Astrocyte (in vitro differentiated cells and primary cell): ENCODE measurements around the gene HES6. TPM values are rescaled to one million over a fixed set of nuclear protein-coding genes. Genes with fewer than 3 reads are reported as not detected.

ENCODE experiments used
- DNase-seq: peaks from one replicate; pipeline ENCODE4 v3.0.0-alpha.2; 2010; ENCODE audit warnings: low read depth
- FAIRE-seq: peaks from 2 replicates; lab custom pipeline; 2011; peaks lifted over from hg19 to GRCh38; lab: Jason Lieb, UNC
- H2AFZ ChIP-seq: 2 replicates; pipeline ENCODE4 v1.6.0; 2012; ENCODE audit warnings: low read depth, low read length, inconsistent platforms
- H3K27ac ChIP-seq: 2 replicates; pipeline ENCODE4 v1.5.1; 2011; ENCODE audit warnings: low read depth, low read length, inconsistent platforms
- H3K27me3 ChIP-seq: 2 replicates; pipeline ENCODE4 v1.6.0; 2011; ENCODE audit warnings: low read length, inconsistent platforms; ENCODE audit not compliant: insufficient read depth
- H3K36me3 ChIP-seq: 2 replicates; pipeline ENCODE4 v1.5.1; 2011; ENCODE audit warnings: low read length, inconsistent platforms; ENCODE audit not compliant: insufficient read depth
- H3K4me1 ChIP-seq: 2 replicates; pipeline ENCODE4 v1.5.1; 2011; ENCODE audit warnings: low read length, inconsistent platforms; ENCODE audit not compliant: insufficient read depth
- H3K4me2 ChIP-seq: 2 replicates; pipeline ENCODE4 v1.6.0; 2012; ENCODE audit warnings: low read length, inconsistent platforms
- H3K4me3 ChIP-seq: 2 replicates; pipeline ENCODE4 v1.5.1; 2011; ENCODE audit warnings: low read depth, mild to moderate bottlenecking, low read length, inconsistent platforms; ENCODE audit not compliant: insufficient read depth
- H3K79me2 ChIP-seq: 2 replicates; pipeline ENCODE4 v1.6.0; 2012; ENCODE audit warnings: mild to moderate bottlenecking, low read length, inconsistent platforms; ENCODE audit not compliant: insufficient read depth
- H3K9ac ChIP-seq: 2 replicates; pipeline ENCODE4 v1.6.0; 2012; ENCODE audit warnings: mild to moderate bottlenecking, low read length, inconsistent platforms
- H3K9me3 ChIP-seq: 2 replicates; pipeline ENCODE4 v1.5.1; 2012; ENCODE audit warnings: low read depth, mild to moderate bottlenecking, low read length, inconsistent platforms; ENCODE audit not compliant: insufficient read depth
- H4K20me1 ChIP-seq: 2 replicates; pipeline ENCODE4 v1.6.0; 2012; ENCODE audit warnings: low read length, inconsistent platforms; ENCODE audit not compliant: insufficient read depth
- H3K27ac Mint-ChIP-seq: one replicate; pipeline ENCODE4 v1.8.0; 2021; ENCODE audit warnings: mild to moderate bottlenecking, mixed read lengths; ENCODE audit not compliant: unreplicated experiment
- H3K27me3 Mint-ChIP-seq: one replicate; pipeline ENCODE4 v1.8.0; 2021; ENCODE audit warnings: low read depth, mixed read lengths; ENCODE audit not compliant: unreplicated experiment
- H3K36me3 Mint-ChIP-seq: one replicate; pipeline ENCODE4 v1.8.0; 2021; ENCODE audit warnings: low read depth, mixed read lengths; ENCODE audit not compliant: unreplicated experiment
- H3K4me1 Mint-ChIP-seq: one replicate; pipeline ENCODE4 v1.8.0; 2021; ENCODE audit warnings: low read depth, mixed read lengths; ENCODE audit not compliant: unreplicated experiment
- H3K4me3 Mint-ChIP-seq: one replicate; pipeline ENCODE4 v1.8.0; 2021; ENCODE audit warnings: mild to moderate bottlenecking, moderate library complexity, mixed read lengths; ENCODE audit not compliant: unreplicated experiment
- H3K9me3 Mint-ChIP-seq: one replicate; pipeline ENCODE4 v1.8.0; 2021; ENCODE audit warnings: mild to moderate bottlenecking, mixed read lengths; ENCODE audit not compliant: unreplicated experiment
- CTCF ChIP-seq: IDR thresholded peaks from 2 replicates; pipeline ENCODE4 v1.5.1; 2011; ENCODE audit warnings: low read depth, mild to moderate bottlenecking, inconsistent platforms, low read length, moderate library complexity; ENCODE audit not compliant: insufficient read depth
- EZH2 ChIP-seq: IDR thresholded peaks from 2 replicates; pipeline ENCODE4 v1.6.1; 2012; ENCODE audit warnings: mild to moderate bottlenecking, low read length, inconsistent platforms; ENCODE audit not compliant: insufficient read depth
- total RNA-seq: library from RNA; stranded (reverse); gene quantifications from 2 replicates; pipeline ENCODE4 v1.2.1, GENCODE V29; 2021

HES6 gene
- total RNA-seq, 1 donor from 2014 or later = 3.0 TPM

- Histone ChIP-seq H4K20me1 (no peaks in the 10 kb centered on the region), H2AFZ (no peak overlapping the region), H3K4me1 (peaks cover 6% of the 10 kb centered on the region), H3K36me3 (no peaks in the 10 kb centered on the region), H3K4me2 (peak overlapping the region; percentile 83), H3K27ac (no peak overlapping the region), H3K4me3 (peak overlapping the region; percentile 53), H3K9me3 (no peaks in the 10 kb centered on the region), H3K79me2 (no peaks in the 10 kb centered on the region), H3K9ac (no peak overlapping the region), H3K27me3 (peaks cover 2% of the 10 kb centered on the region)
- Mint-ChIP-seq H3K4me3 (peak overlapping the region; percentile 83), H3K27ac (peak overlapping the region; percentile 37), H3K9me3 (peaks cover 12% of the 10 kb centered on the region), H3K36me3 (peaks cover 5% of the 10 kb centered on the region), H3K27me3 (peaks cover 57% of the 10 kb centered on the region), H3K4me1 (peaks cover 8% of the 10 kb centered on the region)
- FAIRE-seq (no peak), DNase-seq (no peak)
- TF ChIP-seq EZH2 (no peak), CTCF (no peak)
Measured at GRCh38 chr2:238231809-238232208, 8.0 kb downstream of the HES6 start.

GRCh38 chr2:238231251-238231793 is 8.5 kb downstream of the HES6 start:
- Histone ChIP-seq H3K79me2 (no peaks in the 10 kb centered on the region), H2AFZ (peak overlapping the region; percentile 85), H4K20me1 (no peaks in the 10 kb centered on the region), H3K9me3 (no peaks in the 10 kb centered on the region), H3K9ac (peak overlapping the region; percentile 50), H3K36me3 (no peaks in the 10 kb centered on the region), H3K4me2 (peak overlapping the region; percentile 83), H3K4me3 (peak overlapping the region; percentile 53), H3K4me1 (peaks cover 6% of the 10 kb centered on the region), H3K27me3 (peaks cover 2% of the 10 kb centered on the region), H3K27ac (no peak overlapping the region)
- DNase-seq = peak; percentile 20
- H3K4me1 Mint-ChIP-seq = peaks cover 8% of the 10 kb centered on the region
- peaks cover 5% of the 10 kb centered on the region for H3K36me3 Mint-ChIP-seq
- peaks cover 12% of the 10 kb centered on the region for H3K9me3 Mint-ChIP-seq
- FAIRE-seq = no peak
- peaks cover 57% of the 10 kb centered on the region for H3K27me3 Mint-ChIP-seq
- TF ChIP-seq CTCF = no peak
- no peak for TF ChIP-seq EZH2
- no peak overlapping the region for H3K27ac Mint-ChIP-seq
- H3K4me3 Mint-ChIP-seq = peak overlapping the region; percentile 83

- no peaks in the 10 kb centered on the region for H3K36me3 ChIP-seq
- DNase-seq (no peak), FAIRE-seq (no peak)
- no peak for TF ChIP-seq EZH2
- no peak for TF ChIP-seq CTCF
- H2AFZ ChIP-seq = peak overlapping the region; percentile 85
- peaks cover 6% of the 10 kb centered on the region for H3K4me1 ChIP-seq
- H3K4me3 Mint-ChIP-seq = peak overlapping the region; percentile 83
- no peak overlapping the region for H3K9ac ChIP-seq
- peak overlapping the region; percentile 83 for H3K4me2 ChIP-seq
- H3K9me3 ChIP-seq = no peaks in the 10 kb centered on the region
- H3K27me3 Mint-ChIP-seq = peaks cover 55% of the 10 kb centered on the region
- H3K27me3 ChIP-seq = peaks cover 2% of the 10 kb centered on the region
- H3K27ac ChIP-seq = no peak overlapping the region
- H3K79me2 ChIP-seq = no peaks in the 10 kb centered on the region
- peaks cover 5% of the 10 kb centered on the region for H3K36me3 Mint-ChIP-seq
- peaks cover 7% of the 10 kb centered on the region for H3K4me1 Mint-ChIP-seq
- peak overlapping the region; percentile 53 for H3K4me3 ChIP-seq
- H3K27ac Mint-ChIP-seq = no peak overlapping the region
- no peaks in the 10 kb centered on the region for H4K20me1 ChIP-seq
- H3K9me3 Mint-ChIP-seq = peaks cover 11% of the 10 kb centered on the region
Measured at GRCh38 chr2:238230699-238231098, 9.1 kb downstream of the HES6 start.
